SIG-M5 treated with dmso at 0.1 percent for 504 hours (cell line): ENCODE measurements around the gene KIF1C.

Experiments
- DNase-seq: peaks from one replicate; lab custom pipeline; 2025; ENCODE audit not compliant: unreplicated experiment; lab: John Stamatoyannopoulos, UW

Gene KIF1C

DNA sequence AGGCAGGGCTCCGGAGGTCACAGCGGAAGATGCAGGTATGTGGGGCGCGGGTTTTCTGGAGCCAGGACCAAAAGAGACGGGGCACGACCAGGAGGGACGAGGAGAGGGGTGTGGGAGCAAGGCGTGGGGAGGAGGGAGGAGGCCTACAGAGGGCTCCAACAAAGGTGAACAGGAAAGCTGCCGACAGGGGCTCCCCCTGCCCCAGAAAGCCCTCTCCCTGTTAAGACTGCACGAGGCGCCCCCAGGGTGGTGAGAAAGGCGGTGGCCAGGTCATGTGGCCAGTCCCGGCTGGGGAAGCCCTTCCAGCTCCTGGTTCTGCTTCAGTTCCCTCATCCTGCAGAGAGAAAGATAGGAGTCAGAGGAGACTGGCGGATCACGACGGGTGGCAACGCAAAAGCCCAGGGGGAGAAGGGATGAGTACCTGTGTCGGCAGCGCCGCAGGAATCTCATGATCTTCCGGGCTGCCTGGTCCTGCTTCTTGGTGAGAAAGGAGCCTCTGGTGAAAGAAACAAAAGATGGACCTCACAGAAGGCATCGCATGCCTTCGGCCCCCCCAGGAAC lies 29.2 kb upstream of the KIF1C start:
- DNase-seq: no peak

- DNase-seq: peak; percentile 84
These were observed 28.7 kb upstream of the KIF1C start for GRCh38 chr17:4969047-4969550.

GRCh38 chr17:4969551-4970173 lies 28.1 kb upstream of the KIF1C start:
- DNase-seq: no peak

DNA sequence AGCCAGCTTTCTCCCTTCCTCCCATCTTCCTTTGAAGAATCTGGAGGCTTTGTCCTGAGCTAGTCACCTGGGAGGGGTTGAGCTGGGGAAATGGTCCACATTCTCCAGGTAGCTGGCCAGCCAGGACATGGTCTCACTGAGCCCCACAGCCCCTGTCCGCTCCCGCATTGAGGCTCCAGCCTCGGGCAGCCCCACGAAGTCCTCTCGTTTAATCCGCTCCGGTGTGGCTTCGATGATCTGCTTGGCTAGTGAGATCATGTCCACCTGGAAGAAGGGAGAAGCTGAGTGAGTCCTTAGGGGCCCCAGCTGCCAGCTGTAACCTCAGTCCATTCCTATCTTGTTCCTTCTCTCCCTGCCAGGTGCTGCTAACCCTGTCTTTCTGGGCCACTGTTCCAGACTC lies 27.5 kb upstream of the KIF1C start:
- no peak for DNase-seq

DNA sequence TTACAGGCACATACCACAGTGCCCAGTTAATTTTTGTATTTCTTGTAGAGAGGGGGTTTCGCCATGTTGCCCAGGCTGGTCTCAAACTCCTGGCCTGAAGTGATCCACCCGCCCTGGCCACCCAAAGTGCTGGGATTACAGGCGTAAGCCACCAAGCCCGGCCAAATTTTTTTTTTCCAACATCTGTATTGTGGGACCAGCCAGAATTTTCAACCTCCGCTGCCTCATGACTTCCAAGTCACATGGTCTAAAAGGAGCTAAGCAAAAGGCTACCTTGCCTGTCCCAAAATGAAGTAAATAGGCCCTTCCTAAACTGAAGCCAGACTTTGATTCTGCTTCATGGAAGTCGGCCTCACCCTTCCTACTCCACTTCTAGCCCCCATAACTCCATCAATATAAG lies 25.9 kb upstream of the KIF1C start:
- DNase-seq: no peak

DNA sequence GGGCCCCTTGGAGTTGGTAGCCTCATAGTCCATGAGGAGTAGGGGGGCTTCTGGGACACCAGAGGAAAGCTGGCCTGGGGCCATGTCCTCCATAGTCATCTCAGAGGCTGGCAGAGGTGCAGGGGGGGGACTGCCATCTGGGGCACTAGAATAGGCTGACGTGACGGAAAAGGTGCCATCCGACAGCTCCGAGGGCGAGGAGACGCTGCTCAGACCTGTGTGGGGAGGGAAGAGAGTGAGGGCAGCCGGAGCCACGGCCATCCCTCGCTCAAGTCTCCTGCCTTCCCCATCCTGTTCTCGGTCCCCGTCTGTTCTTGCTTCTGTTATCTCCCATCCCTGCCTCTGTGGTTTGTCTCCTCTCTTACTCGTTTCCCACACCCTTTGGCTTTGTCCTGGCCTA lies 25.4 kb upstream of the KIF1C start:
- DNase-seq: no peak

DNA sequence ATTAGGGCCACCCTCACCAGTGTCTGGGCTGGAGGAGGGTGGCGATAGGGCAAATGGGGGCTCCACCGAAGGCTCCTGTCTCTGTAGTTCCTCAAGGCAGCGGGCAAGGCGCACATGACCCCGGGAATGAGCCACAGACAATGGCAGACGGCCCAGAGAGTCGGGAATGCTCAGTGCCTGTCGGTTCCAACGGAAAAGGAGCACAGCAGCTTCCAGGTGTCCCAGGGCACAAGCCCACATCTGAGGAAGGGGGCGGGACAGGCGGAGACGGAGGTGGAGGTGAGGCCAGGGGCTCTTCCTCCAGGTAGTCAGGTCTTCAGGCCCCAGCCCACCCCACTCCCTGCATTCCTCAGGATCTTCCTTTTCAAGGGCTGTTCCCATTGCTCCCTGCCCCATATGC lies 25.0 kb upstream of the KIF1C start:
- no peak for DNase-seq

- no peak for DNase-seq
These were observed 24.3 kb upstream of the KIF1C start for GRCh38 chr17:4973256-4974114.

GRCh38 chr17:4974115-4974670 lies 23.6 kb upstream of the KIF1C start:
- no peak for DNase-seq

GRCh38 chr17:4978726-4979125 lies 19.0 kb upstream of the KIF1C start:
- DNase-seq: peak; percentile 68

- DNase-seq: peak; percentile 39
These were observed 17.0 kb upstream of the KIF1C start for GRCh38 chr17:4980644-4981216.

DNA sequence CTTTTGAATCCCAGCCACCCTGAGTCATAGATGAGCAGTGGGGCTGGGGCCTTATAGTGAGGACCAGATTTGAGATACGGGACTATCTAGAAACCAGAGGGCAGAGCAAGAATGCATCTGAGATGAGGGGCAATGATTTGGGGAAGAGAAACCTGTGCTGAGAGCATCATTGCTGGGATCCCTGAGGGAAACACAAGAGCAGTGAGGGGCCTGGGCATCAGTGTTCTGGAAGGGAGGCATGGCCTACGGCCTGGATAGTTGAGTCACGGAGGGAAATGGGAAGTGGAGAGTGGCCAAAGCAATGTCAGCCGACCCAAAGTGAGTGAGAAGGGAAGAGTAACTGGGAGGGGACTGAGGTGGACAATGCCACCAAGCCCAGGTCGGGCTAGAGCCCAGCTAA lies 15.4 kb upstream of the KIF1C start:
- DNase-seq: no peak

- DNase-seq: no peak
These were observed 11.3 kb upstream of the KIF1C start for GRCh38 chr17:4986403-4986802.

- DNase-seq: peak; percentile 72
These were observed 10.6 kb upstream of the KIF1C start, which contains the start of gene CAMTA2 for GRCh38 chr17:4986951-4987766. CAMTA2 (minus strand) TSS chr17:4987675; CDS start chr17:4986222, 1,453 bp downstream.

DNA sequence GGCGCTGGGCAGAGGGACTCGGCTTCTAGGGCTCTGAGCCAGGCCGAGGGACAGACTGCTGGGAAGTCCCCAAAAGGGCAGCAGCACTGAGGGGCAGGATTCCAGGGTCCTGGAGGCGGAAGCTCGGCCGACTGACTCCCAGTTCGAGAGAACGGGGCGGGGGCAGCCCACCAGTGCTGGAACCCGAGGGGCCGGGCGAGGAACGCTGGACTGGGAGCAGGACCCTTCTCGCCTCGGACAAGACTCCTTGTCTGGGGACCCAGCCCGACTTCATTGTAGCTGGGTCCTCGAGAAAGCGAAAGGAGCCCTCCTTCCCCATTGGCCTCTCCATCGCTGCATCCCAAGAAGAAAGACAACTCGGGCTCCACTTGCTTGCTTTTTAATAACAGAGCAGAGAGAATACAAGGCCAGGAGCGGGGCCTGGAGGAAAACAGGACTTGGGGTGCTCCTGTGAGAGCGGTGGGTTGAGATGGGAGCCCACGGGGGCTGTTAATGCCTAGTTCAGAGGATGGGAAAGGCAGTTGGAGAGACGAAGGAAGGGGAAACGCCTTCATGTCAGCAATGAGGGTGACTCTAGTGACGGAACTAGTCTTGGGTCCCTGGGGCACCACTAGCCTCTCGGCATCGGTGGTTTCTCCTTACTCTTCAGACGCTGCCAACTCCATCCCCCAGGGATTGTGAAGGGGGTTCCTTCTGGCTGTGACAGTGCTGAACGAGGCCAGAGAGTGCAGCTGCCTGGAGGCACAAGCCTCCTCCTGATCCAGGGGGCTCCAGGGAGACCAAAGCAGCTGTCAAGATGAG lies 9.8 kb upstream of the KIF1C start:
- DNase-seq: no peak

GRCh38 chr17:4994081-4994595 lies 3.6 kb upstream of the KIF1C start:
- DNase-seq: no peak

DNA sequence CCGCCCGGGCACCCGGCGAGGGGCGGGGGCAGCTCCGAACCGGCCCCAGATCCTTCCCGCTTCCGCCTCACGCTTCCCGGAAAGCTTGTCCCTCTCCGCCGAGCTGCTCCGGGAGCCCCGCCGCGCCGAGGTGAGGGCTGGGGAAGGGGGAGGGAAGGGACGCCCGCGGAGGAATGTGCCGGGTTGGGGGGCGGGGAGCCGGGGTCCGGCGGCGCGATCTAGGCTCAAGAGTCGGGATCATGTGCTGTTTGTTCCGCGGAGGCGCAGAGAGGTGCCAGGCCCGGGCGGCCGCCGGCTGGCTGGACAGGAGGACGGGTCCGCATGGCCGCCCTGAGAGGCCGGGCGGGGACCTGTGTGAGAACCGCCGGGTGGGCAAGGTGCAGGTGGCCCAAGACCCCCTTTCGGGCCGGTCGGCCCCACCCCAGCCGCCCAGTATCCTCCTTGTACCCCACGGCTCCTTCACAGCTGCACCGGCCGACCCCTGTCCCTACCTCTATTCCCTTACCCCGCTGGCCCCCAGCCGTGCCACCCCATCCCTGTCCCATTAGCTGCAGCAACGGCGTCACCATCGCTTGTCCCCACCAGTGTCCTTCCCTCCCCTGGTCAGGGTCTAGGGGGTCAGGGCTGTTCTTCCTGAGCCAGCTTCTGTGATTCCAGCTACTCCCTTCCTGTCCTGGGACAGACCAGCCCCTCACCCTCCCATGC lies 429 bp downstream of the KIF1C start:
- DNase-seq: no peak

DNA sequence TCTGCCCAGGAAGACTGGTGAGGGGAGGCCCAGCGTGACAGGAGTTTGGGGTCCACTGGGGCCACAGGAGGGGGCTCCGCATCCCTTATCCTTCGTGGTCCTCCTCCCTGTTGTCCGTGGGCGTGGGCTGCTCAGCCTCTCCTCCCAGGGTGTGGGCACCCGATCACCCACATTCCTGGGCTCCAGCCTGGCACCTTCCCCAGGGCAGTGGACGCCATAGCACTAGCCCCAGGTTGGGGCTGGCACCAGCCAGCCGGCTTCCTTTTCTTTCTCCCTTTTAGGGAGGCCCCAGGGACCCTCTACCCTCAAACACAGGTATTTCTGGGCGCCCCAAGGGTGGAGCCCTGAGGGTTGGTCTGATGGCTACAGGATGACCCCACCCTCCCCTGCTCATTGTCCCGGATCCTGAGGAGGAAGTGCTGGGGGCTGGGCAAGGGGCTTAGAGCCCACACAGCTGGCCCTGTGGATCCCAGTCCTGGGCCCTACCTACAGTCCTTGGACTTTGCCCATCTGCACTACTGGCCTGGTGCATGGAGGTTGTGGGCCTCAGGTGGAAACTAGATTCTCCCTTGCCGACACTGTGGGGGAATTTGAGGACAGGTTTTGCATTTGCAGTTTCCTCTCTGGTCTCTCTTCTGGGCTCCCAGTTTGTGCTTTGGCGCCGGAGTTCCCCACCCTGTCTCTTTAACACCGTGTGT lies 1.1 kb downstream of the KIF1C start:
- no peak for DNase-seq
